Adrenal gland (tissue), 5 donors: ENCODE measurements around the gene REC8.

ENCODE experiments used
- CTCF ChIP-seq, 6 experiments: fragments of 450-650 bp in 4 of 6; fragments of 200-600 bp in 2 of 6; sonication (generic) in 1 of 6; IDR thresholded peaks; 1 replicate in 5 of 6; 2 replicates in 1 of 6; pipeline versions ENCODE4 v1.5.1 to v1.8.0; 2016 to 2021; ENCODE audit warnings: antibody characterized with exemption in 6 of 6, mild to moderate bottlenecking in 2 of 6, moderate library complexity in 1 of 6
- POLR2A ChIP-seq, 2 donors: fragments of 450-650 bp; IDR thresholded peaks; one replicate each; pipeline ENCODE4 v1.6.1; 2017; ENCODE audit warnings: antibody characterized with exemption in 2 of 2, mild to moderate bottlenecking in 2 of 2, moderate library complexity in 1 of 2
- donor health status: DM: no; HTN: no; CAD: no.

- TF ChIP-seq POLR2A (IDR thresholded peaks at IDR 0.05) (no peak), CTCF (IDR thresholded peaks at IDR 0.05) (no peak)
These were observed 40.3 kb upstream of the REC8 start for GRCh38 chr14:24131549-24131966.
